OCI-LY7 (cell line): Measurements from ENCODE around the gene PDIA6. TPM values are rescaled to one million over a fixed set of nuclear protein-coding genes. Genes with fewer than 3 reads are reported as not detected.

ENCODE experiments used
- BruUV-seq: library from RNA; stranded (reverse); fragments of 400-500 nt; replicated peaks from 2 replicates; lab custom pipeline; 2021; lab: Mats Ljungman, UMichigan
- CTCF ChIA-PET: fragments of 300-600 bp; sonication (Branson Sonifier 250); formaldehyde crosslinking; loops from one replicate; lab custom pipeline; 2022; ENCODE audit warnings: antibody characterized with exemption; ENCODE audit not compliant: unreplicated experiment; lab: Charles Lee
- POLR2A ChIA-PET: fragments of 300-600 bp; sonication (Branson Sonifier 250); formaldehyde crosslinking; loops from one replicate; lab custom pipeline; 2022; ENCODE audit warnings: antibody characterized with exemption; lab: Charles Lee
- DNase-seq: peaks from one replicate; pipeline ENCODE4 v3.0.0-alpha.2; 2015; ENCODE audit warnings: low spot score
- H2AFZ ChIP-seq: fragments of 200-600 bp; sonication (generic), shearing (Covaris generic); 2 replicates; pipeline ENCODE4 v1.6.1; 2014; ENCODE audit warnings: mild to moderate bottlenecking, antibody characterized with exemption, low read length, moderate library complexity
- H3K27ac ChIP-seq: fragments of 200-600 bp; sonication (generic); 2 replicates; pipeline ENCODE4 v1.5.1; 2014; ENCODE audit warnings: mixed run types, low read depth, mild to moderate bottlenecking, moderate library complexity, low read length, inconsistent platforms; ENCODE audit not compliant: poor library complexity, severe bottlenecking
- H3K36me3 ChIP-seq: fragments of 200-600 bp; sonication (generic); 2 replicates; pipeline ENCODE4 v1.6.1; 2014; ENCODE audit warnings: mild to moderate bottlenecking, antibody characterized with exemption, low read length, moderate library complexity, mixed read lengths; ENCODE audit not compliant: insufficient read depth
- H3K4me1 ChIP-seq: fragments of 200-600 bp; sonication (generic); 2 replicates; pipeline ENCODE4 v1.5.1; 2014; ENCODE audit warnings: mild to moderate bottlenecking, low read length; ENCODE audit not compliant: insufficient read depth, poor library complexity, severe bottlenecking
- H3K4me2 ChIP-seq: fragments of 200-600 bp; sonication (generic); 2 replicates; pipeline ENCODE4 v1.6.1; 2014; ENCODE audit warnings: mild to moderate bottlenecking, low read length
- H3K4me3 ChIP-seq: fragments of 200-600 bp; sonication (generic); 2 replicates; pipeline ENCODE4 v1.5.1; 2014; ENCODE audit warnings: mild to moderate bottlenecking, low read depth, low read length; ENCODE audit not compliant: poor library complexity, severe bottlenecking
- H3K79me2 ChIP-seq: fragments of 200-600 bp; sonication (generic); 2 replicates; pipeline ENCODE4 v1.6.1; 2016; ENCODE audit warnings: low read depth, mild to moderate bottlenecking, low read length, moderate library complexity, mixed read lengths; ENCODE audit not compliant: insufficient read depth
- H3K9me2 ChIP-seq: fragments of 200-600 bp; sonication (generic); 2 replicates; pipeline ENCODE4 v1.6.1; 2016; ENCODE audit warnings: mild to moderate bottlenecking, low read length, mixed read lengths; ENCODE audit not compliant: insufficient read depth
- H3K9me3 ChIP-seq: fragments of 200-600 bp; sonication (generic); 2 replicates; pipeline ENCODE4 v1.6.1; 2014; ENCODE audit warnings: mild to moderate bottlenecking, mixed run types, low read length, mixed read lengths
- H4K20me1 ChIP-seq: fragments of 200-600 bp; sonication (generic); 2 replicates; pipeline ENCODE4 v1.6.1; 2014; ENCODE audit warnings: mild to moderate bottlenecking, antibody characterized with exemption, low read length, moderate library complexity, mixed read lengths; ENCODE audit not compliant: insufficient read depth
- EZH2phosphoT487 ChIP-seq: fragments of 200-600 bp; sonication (generic); IDR thresholded peaks from 2 replicates; pipeline ENCODE4 v1.6.1; 2018; ENCODE audit warnings: low read depth, borderline replicate concordance, mild to moderate bottlenecking, mixed run types, antibody characterized with exemption, low read length, moderate library complexity, mixed read lengths
- intact Hi-C: fragments of 100-400 bp; cut with micrococcal nuclease; formaldehyde crosslinking; loops from one replicate; pipeline ENCODE4 v1.10.0; 2022; ENCODE audit not compliant: unreplicated experiment
- total RNA-seq, 2 experiments: library from RNA; depleted of rRNA in 1 of 2; stranded (reverse); fragments of >200 nt in 1 of 2; shearing (Covaris generic) in 1 of 2; gene quantifications; 2 replicates each; pipeline ENCODE4 v1.2.3, GENCODE V29; 2014 to 2022
- TF ChIP-seq, protein P1 (sequence below): fragments of 200-600 bp; sonication (generic); conservative IDR thresholded peaks from 2 replicates; pipeline ENCODE4 v1.5.1; 2014; ENCODE audit warnings: mild to moderate bottlenecking, antibody characterized with exemption, low read length, moderate library complexity, mixed read lengths

The PDIA6 gene
- total RNA-seq, 2 experiments from 2014 or later, result 150 to 171 TPM

- H3K4me3 ChIP-seq, result no peak overlapping the region
- CTCF ChIA-PET, result no interaction called here
- H3K9me2 ChIP-seq, result no peaks in the 10 kb centered on the region
- intact Hi-C loops, result no loop called here
- BruUV-seq, result no TSS peak
- H3K4me2 ChIP-seq, result no peak overlapping the region
- POLR2A ChIA-PET, result interaction anchor here (0.6 to 0.7 kb wide), 2 partner anchors 9 to 329 kb away, joined by 3 to 4 read pairs; no protein-coding TSS in a partner anchor
- H3K79me2 ChIP-seq, result no peaks in the 10 kb centered on the region
- no peaks in the 10 kb centered on the region for H3K9me3 ChIP-seq
- no peak for DNase-seq
- H3K36me3 ChIP-seq, result no peaks in the 10 kb centered on the region
- H4K20me1 ChIP-seq, result no peaks in the 10 kb centered on the region
- H3K4me1 ChIP-seq, result no peaks in the 10 kb centered on the region
- no peak overlapping the region for H2AFZ ChIP-seq
- no peak for TF ChIP-seq EZH2phosphoT487
- TF ChIP-seq, protein P1, sequence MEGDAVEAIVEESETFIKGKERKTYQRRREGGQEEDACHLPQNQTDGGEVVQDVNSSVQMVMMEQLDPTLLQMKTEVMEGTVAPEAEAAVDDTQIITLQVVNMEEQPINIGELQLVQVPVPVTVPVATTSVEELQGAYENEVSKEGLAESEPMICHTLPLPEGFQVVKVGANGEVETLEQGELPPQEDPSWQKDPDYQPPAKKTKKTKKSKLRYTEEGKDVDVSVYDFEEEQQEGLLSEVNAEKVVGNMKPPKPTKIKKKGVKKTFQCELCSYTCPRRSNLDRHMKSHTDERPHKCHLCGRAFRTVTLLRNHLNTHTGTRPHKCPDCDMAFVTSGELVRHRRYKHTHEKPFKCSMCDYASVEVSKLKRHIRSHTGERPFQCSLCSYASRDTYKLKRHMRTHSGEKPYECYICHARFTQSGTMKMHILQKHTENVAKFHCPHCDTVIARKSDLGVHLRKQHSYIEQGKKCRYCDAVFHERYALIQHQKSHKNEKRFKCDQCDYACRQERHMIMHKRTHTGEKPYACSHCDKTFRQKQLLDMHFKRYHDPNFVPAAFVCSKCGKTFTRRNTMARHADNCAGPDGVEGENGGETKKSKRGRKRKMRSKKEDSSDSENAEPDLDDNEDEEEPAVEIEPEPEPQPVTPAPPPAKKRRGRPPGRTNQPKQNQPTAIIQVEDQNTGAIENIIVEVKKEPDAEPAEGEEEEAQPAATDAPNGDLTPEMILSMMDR, result no peak
- no peak overlapping the region for H3K27ac ChIP-seq
Observed at GRCh38 chr2:10820978-10821695, 8.6 kb upstream of the PDIA6 start.

DNA sequence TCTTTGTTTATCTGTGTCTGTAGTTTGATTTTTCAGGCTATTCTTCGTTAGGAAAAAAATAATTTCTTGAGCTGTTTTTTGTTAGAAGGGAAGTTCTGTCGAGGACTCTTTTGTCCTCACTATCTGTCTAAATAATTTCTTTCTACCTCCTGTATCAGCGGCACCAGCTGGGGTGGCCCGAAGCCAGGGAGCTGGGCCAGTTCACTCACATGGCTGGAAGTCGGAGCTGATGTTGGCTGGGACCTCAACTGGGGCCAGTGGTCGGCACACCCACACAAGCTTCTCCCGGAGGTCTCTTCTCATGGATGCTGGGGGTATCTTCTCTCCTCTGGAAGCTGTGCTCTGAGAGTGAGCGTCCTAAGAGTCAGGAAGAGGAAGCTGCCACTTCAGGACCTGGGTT, 8.0 kb upstream of the PDIA6 start:
- Histone ChIP-seq H3K27ac (no peak overlapping the region), H3K4me1 (no peaks in the 10 kb centered on the region), H3K9me3 (no peaks in the 10 kb centered on the region), H3K36me3 (no peaks in the 10 kb centered on the region), H3K4me3 (no peak overlapping the region), H4K20me1 (no peaks in the 10 kb centered on the region), H2AFZ (no peak overlapping the region), H3K79me2 (no peaks in the 10 kb centered on the region), H3K9me2 (no peaks in the 10 kb centered on the region), H3K4me2 (no peak overlapping the region)
- CTCF ChIA-PET, result no interaction called here
- intact Hi-C loops, result no loop called here
- BruUV-seq, result no TSS peak
- TF ChIP-seq, protein P1, result no peak
- POLR2A ChIA-PET, result interaction anchor here (0.6 to 0.7 kb wide), 4 partner anchors 9 to 329 kb away, joined by 3 to 4 read pairs (median 3); no protein-coding TSS in a partner anchor
- no peak for DNase-seq

- H3K9me3 ChIP-seq, result no peaks in the 10 kb centered on the region
- TF ChIP-seq, protein P1, result no peak
- TF ChIP-seq EZH2phosphoT487, result no peak
- H3K27ac ChIP-seq, result no peak overlapping the region
- H3K4me1 ChIP-seq, result no peaks in the 10 kb centered on the region
- no peak overlapping the region for H3K4me3 ChIP-seq
- no peaks in the 10 kb centered on the region for H3K9me2 ChIP-seq
- no peak for DNase-seq
- H3K79me2 ChIP-seq, result no peaks in the 10 kb centered on the region
- H2AFZ ChIP-seq, result no peak overlapping the region
- BruUV-seq, result no TSS peak
- intact Hi-C loops, result no loop called here
- ChIA-PET CTCF (no interaction called here), POLR2A (interaction anchor here (0.6 kb wide), 1 partner anchor 101 kb away, joined by 3 read pairs; no protein-coding TSS in a partner anchor)
- no peak overlapping the region for H3K4me2 ChIP-seq
- H3K36me3 ChIP-seq, result no peaks in the 10 kb centered on the region
- no peaks in the 10 kb centered on the region for H4K20me1 ChIP-seq
Observed at GRCh38 chr2:10819714-10820314, 7.2 kb upstream of the PDIA6 start.
